ENCODE data around the gene GSS.

DNA sequence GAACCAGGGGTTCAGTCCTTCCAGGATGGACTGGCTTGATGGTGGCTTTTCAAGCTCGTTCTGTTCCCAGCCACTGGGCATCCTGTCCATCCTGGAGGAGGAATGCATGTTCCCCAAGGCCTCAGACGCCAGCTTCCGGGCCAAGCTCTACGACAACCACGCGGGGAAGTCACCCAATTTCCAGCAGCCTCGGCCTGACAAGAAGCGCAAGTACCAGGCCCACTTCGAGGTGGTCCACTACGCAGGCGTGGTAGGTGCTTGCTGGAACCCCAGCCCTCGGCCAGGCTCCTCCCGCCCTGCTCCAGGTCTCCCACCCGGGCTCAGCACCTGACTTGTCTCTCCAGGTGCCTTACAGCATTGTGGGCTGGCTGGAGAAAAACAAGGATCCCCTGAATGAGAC is 34.1 kb upstream of the GSS start:
- TF ChIP-seq, protein P1, sequence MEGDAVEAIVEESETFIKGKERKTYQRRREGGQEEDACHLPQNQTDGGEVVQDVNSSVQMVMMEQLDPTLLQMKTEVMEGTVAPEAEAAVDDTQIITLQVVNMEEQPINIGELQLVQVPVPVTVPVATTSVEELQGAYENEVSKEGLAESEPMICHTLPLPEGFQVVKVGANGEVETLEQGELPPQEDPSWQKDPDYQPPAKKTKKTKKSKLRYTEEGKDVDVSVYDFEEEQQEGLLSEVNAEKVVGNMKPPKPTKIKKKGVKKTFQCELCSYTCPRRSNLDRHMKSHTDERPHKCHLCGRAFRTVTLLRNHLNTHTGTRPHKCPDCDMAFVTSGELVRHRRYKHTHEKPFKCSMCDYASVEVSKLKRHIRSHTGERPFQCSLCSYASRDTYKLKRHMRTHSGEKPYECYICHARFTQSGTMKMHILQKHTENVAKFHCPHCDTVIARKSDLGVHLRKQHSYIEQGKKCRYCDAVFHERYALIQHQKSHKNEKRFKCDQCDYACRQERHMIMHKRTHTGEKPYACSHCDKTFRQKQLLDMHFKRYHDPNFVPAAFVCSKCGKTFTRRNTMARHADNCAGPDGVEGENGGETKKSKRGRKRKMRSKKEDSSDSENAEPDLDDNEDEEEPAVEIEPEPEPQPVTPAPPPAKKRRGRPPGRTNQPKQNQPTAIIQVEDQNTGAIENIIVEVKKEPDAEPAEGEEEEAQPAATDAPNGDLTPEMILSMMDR (IDR thresholded peaks at IDR 0.05 in 4 of 5, conservative IDR thresholded peaks at IDR 0.05 in 1 of 5) = no peak
- no peak for TF ChIP-seq POLR2A (IDR thresholded peaks at IDR 0.05)
